GM12872 (cell line): Measurements from ENCODE around the gene ACVR1.

ENCODE experiments used
- TF ChIP-seq, protein P1 (sequence below): IDR thresholded peaks from 3 replicates; pipeline ENCODE4 v1.5.1; 2011; ENCODE audit warnings: low read depth, mild to moderate bottlenecking, low read length, moderate library complexity; ENCODE audit not compliant: insufficient read depth

ACVR1 gene

GRCh38 chr2:157771234-157771633 lies 104.9 kb downstream of the ACVR1 start:
- TF ChIP-seq, protein P1, sequence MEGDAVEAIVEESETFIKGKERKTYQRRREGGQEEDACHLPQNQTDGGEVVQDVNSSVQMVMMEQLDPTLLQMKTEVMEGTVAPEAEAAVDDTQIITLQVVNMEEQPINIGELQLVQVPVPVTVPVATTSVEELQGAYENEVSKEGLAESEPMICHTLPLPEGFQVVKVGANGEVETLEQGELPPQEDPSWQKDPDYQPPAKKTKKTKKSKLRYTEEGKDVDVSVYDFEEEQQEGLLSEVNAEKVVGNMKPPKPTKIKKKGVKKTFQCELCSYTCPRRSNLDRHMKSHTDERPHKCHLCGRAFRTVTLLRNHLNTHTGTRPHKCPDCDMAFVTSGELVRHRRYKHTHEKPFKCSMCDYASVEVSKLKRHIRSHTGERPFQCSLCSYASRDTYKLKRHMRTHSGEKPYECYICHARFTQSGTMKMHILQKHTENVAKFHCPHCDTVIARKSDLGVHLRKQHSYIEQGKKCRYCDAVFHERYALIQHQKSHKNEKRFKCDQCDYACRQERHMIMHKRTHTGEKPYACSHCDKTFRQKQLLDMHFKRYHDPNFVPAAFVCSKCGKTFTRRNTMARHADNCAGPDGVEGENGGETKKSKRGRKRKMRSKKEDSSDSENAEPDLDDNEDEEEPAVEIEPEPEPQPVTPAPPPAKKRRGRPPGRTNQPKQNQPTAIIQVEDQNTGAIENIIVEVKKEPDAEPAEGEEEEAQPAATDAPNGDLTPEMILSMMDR = no peak

DNA sequence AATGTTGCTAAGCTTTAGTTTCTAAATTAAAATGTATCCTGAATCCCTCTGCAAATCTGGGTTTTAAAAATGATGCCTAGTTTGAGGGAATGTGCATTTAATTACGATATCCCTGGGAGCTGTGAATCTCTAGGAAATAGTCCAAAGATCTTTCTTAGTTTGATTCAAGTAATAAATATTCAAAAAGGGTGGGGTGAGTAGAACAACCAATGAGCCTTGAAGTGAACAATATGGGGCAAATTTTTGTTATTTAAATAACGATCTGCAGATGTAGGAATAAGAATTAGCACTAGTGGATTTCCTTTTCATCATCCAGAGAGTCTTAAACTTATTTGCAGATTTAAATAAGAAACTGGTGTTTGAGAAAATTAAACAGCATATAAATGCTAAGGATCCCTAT lies 106.3 kb downstream of the ACVR1 start:
- TF ChIP-seq, protein P1 = no peak

GRCh38 chr2:157764386-157764785 lies 111.7 kb downstream of the ACVR1 start:
- TF ChIP-seq, protein P1 = no peak

- TF ChIP-seq, protein P1 = no peak
These were observed 114.6 kb downstream of the ACVR1 start for GRCh38 chr2:157761520-157761919.

- TF ChIP-seq, protein P1 = no peak
These were observed 115.2 kb downstream of the ACVR1 start for GRCh38 chr2:157760949-157761348.

DNA sequence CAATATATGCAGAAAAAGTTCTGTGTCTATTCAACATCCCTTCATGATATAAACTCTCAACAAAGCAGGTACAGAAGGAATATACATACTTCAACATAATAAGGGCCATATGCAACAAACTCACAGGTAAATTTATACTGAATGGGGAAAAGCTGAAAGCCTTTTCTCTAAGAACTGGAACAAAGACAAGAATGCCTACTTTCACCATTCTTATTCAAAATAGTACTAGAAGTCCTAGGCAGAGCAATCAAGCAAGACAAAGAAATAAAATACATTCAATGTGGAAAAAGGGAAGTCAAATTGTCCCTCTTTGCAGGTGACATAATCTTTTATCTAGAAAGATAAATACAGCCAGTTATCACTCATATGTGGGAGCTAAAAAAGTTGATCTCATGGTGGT lies 116.3 kb downstream of the ACVR1 start:
- TF ChIP-seq, protein P1 = no peak

DNA sequence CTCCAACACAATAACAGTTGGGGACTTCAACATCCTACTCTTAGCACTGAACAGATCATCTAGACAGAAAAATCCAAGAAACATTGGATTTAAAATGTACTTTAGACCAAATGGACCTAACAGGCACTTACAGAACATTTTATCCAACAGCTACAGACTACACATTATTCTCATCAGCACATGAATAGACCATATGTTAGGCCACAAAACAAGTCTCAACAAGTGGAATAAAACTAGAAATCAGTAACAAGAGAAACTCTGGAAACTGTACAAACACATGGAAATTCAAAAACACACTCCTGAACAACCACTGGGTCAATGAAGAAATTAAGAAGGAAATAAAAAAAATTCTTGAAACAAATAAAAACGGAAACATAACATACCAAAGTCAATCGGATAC lies 117.5 kb downstream of the ACVR1 start:
- TF ChIP-seq, protein P1 = no peak

DNA sequence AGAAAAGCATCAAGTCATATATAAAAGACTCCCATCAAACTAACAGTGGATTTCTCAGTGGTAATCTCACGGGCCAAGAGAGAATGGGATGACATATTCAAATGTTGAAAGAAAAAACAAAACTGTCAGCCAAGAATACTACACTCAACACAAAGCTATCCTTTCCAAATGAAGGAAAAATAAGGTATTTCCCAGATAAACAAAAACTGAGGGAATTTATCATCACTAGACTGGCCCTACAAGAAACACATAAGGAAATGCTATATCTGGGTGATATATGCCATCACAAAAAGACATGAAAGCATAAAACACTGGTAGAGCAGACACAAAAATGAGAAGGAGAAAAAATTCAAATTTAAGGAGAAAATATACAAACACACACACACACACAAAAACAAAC lies 118.6 kb downstream of the ACVR1 start:
- TF ChIP-seq, protein P1 = no peak
